ENCODE results near the gene LONP2.
"Not testable (repeated sequence)": the region's sequence is repeated elsewhere in the genome, so short reads cannot be mapped to it uniquely, and the experiment has no call there.

LONP2 gene

GRCh38 chr16:48300391-48300856 lies 56.3 kb downstream of the LONP2 start:
- no CpG with 5 or more reads among the region's 1 CpG for WGBS, 2 donors (ENCODE audit: extremely low coverage in 2 of 2, insufficient read length in 2 of 2, insufficient replicate concordance in 1 of 2)
- H3K27me3 ChIP-seq (ENCODE audit: control insufficient read depth in 3 of 3, insufficient read depth in 3 of 3, low read depth in 1 of 3, low read length in 3 of 3) = no peaks in the 10 kb centered on the region
- H2AFZ ChIP-seq (ENCODE audit: low read length) = no peak overlapping the region
- no peak overlapping the region for H2BK12ac ChIP-seq (ENCODE audit: low read length)
- no peak overlapping the region for H3K4me2 ChIP-seq (ENCODE audit: insufficient read depth, low read length, poor library complexity, severe bottlenecking)
- H3K4me1 ChIP-seq (ENCODE audit: control insufficient read depth in 2 of 2, insufficient read depth in 1 of 2, low read depth in 1 of 2, low read length in 2 of 2) = no peaks in the 10 kb centered on the region
- H2BK15ac ChIP-seq (ENCODE audit: low read length) = no peak overlapping the region
- no peak overlapping the region for H4K8ac ChIP-seq (ENCODE audit: low read depth, low read length)
- no peak overlapping the region for H3K4me3 ChIP-seq (ENCODE audit: low read length in 2 of 2)
- no peak overlapping the region for H2AK5ac ChIP-seq (ENCODE audit: low read depth, low read length)
- H3K79me1 ChIP-seq (ENCODE audit: low read depth, low read length) = no peaks in the 10 kb centered on the region
- no peak overlapping the region for H3K18ac ChIP-seq (ENCODE audit: low read length)
- no peak overlapping the region for H3K9ac ChIP-seq (ENCODE audit: low read depth, low read length, poor library complexity)
- H3K9me3 ChIP-seq (replicated peaks in 1 of 2; ENCODE audit: control insufficient read depth in 2 of 2, insufficient read depth in 1 of 2, low read depth in 1 of 2, low read length in 2 of 2) = no peaks in the 10 kb centered on the region
- no peak overlapping the region for H3K23ac ChIP-seq (ENCODE audit: low read depth, low read length, poor library complexity)
- peaks cover 7 to 89% of the 10 kb centered on the region in 2 donors for H3K36me3 ChIP-seq (replicated peaks in 1 of 2; ENCODE audit: control insufficient read depth in 2 of 2, insufficient read depth in 2 of 2, low read length in 2 of 2)
- no peak overlapping the region for H3K4ac ChIP-seq (ENCODE audit: low read length)
- no peak overlapping the region for H3K27ac ChIP-seq (replicated peaks; ENCODE audit: low read length)
- no peak overlapping the region for H2BK5ac ChIP-seq (ENCODE audit: low read length)
- no peak overlapping the region for H2BK120ac ChIP-seq (ENCODE audit: low read depth, low read length)
- DNase-seq (ENCODE audit: low spot score) = no peak
- no peak overlapping the region for H4K91ac ChIP-seq (ENCODE audit: low read depth, low read length, poor library complexity)
- H3K14ac ChIP-seq (ENCODE audit: low read length) = no peak overlapping the region

GRCh38 chr16:48308535-48308934 lies 64.4 kb downstream of the LONP2 start:
- Histone ChIP-seq H3K4me2 (ENCODE audit: insufficient read depth, low read length, poor library complexity, severe bottlenecking) (no peak overlapping the region), H3K18ac (ENCODE audit: low read length) (no peak overlapping the region), H3K4ac (ENCODE audit: low read length) (no peak overlapping the region), H3K79me1 (ENCODE audit: low read depth, low read length) (no peaks in the 10 kb centered on the region), H3K14ac (ENCODE audit: low read length) (no peak overlapping the region), H2BK12ac (ENCODE audit: low read length) (no peak overlapping the region), H3K4me3 (ENCODE audit: low read length in 2 of 2) (no peak overlapping the region), H3K27me3 (ENCODE audit: control insufficient read depth in 3 of 3, insufficient read depth in 3 of 3, low read depth in 1 of 3, low read length in 3 of 3) (no peaks in the 10 kb centered on the region), H3K27ac (replicated peaks; ENCODE audit: low read length) (no peak overlapping the region), H2AFZ (ENCODE audit: low read length) (no peak overlapping the region), H2BK15ac (ENCODE audit: low read length) (no peak overlapping the region), H3K9ac (ENCODE audit: low read depth, low read length, poor library complexity) (no peak overlapping the region), H3K23ac (ENCODE audit: low read depth, low read length, poor library complexity) (no peak overlapping the region), H4K8ac (ENCODE audit: low read depth, low read length) (no peak overlapping the region), H3K9me3 (replicated peaks in 1 of 2; ENCODE audit: control insufficient read depth in 2 of 2, insufficient read depth in 1 of 2, low read depth in 1 of 2, low read length in 2 of 2) (peaks cover 9 to 53% of the 10 kb centered on the region in 2 donors), H4K91ac (ENCODE audit: low read depth, low read length, poor library complexity) (no peak overlapping the region), H2BK120ac (ENCODE audit: low read depth, low read length) (no peak overlapping the region), H2BK5ac (ENCODE audit: low read length) (no peak overlapping the region), H2AK5ac (ENCODE audit: low read depth, low read length) (no peak overlapping the region), H3K36me3 (replicated peaks in 1 of 2; ENCODE audit: control insufficient read depth in 2 of 2, insufficient read depth in 2 of 2, low read length in 2 of 2) (peaks cover 6 to 82% of the 10 kb centered on the region in 2 donors), H3K4me1 (ENCODE audit: control insufficient read depth in 2 of 2, insufficient read depth in 1 of 2, low read depth in 1 of 2, low read length in 2 of 2) (no peaks in the 10 kb centered on the region)
- no CpG with 5 or more reads among the region's 7 CpGs for WGBS, 2 donors (ENCODE audit: extremely low coverage in 2 of 2, insufficient read length in 2 of 2, insufficient replicate concordance in 1 of 2)
- no peak for DNase-seq (ENCODE audit: low spot score)

GRCh38 chr16:48310908-48311641 lies 67.0 kb downstream of the LONP2 start:
- H2BK120ac ChIP-seq (ENCODE audit: low read depth, low read length) = no peak overlapping the region
- H2BK5ac ChIP-seq (ENCODE audit: low read length) = no peak overlapping the region
- H3K4me1 ChIP-seq (ENCODE audit: control insufficient read depth in 2 of 2, insufficient read depth in 1 of 2, low read depth in 1 of 2, low read length in 2 of 2) = no peaks in the 10 kb centered on the region
- peaks cover 9 to 53% of the 10 kb centered on the region in 2 donors for H3K9me3 ChIP-seq (replicated peaks in 1 of 2; ENCODE audit: control insufficient read depth in 2 of 2, insufficient read depth in 1 of 2, low read depth in 1 of 2, low read length in 2 of 2)
- no peak overlapping the region for H2AK5ac ChIP-seq (ENCODE audit: low read depth, low read length)
- H4K8ac ChIP-seq (ENCODE audit: low read depth, low read length) = no peak overlapping the region
- H3K36me3 ChIP-seq (replicated peaks in 1 of 2; ENCODE audit: control insufficient read depth in 2 of 2, insufficient read depth in 2 of 2, low read length in 2 of 2) = peaks cover 4 to 62% of the 10 kb centered on the region in 2 donors
- no peaks in the 10 kb centered on the region for H3K27me3 ChIP-seq (ENCODE audit: control insufficient read depth in 3 of 3, insufficient read depth in 3 of 3, low read depth in 1 of 3, low read length in 3 of 3)
- H3K18ac ChIP-seq (ENCODE audit: low read length) = no peak overlapping the region
- no peak overlapping the region for H3K4ac ChIP-seq (ENCODE audit: low read length)
- no peak overlapping the region for H4K91ac ChIP-seq (ENCODE audit: low read depth, low read length, poor library complexity)
- no peak overlapping the region for H2BK12ac ChIP-seq (ENCODE audit: low read length)
- H3K4me2 ChIP-seq (ENCODE audit: insufficient read depth, low read length, poor library complexity, severe bottlenecking) = no peak overlapping the region
- no CpG with 5 or more reads among the region's 4 CpGs for WGBS, 2 donors (ENCODE audit: extremely low coverage in 2 of 2, insufficient read length in 2 of 2, insufficient replicate concordance in 1 of 2)
- no peak for DNase-seq (ENCODE audit: low spot score)
- no peak overlapping the region for H3K27ac ChIP-seq (replicated peaks; ENCODE audit: low read length)
- H3K23ac ChIP-seq (ENCODE audit: low read depth, low read length, poor library complexity) = no peak overlapping the region
- H3K14ac ChIP-seq (ENCODE audit: low read length) = no peak overlapping the region
- no peak overlapping the region for H2AFZ ChIP-seq (ENCODE audit: low read length)
- H3K4me3 ChIP-seq (ENCODE audit: low read length in 2 of 2) = no peak overlapping the region
- H3K9ac ChIP-seq (ENCODE audit: low read depth, low read length, poor library complexity) = no peak overlapping the region
- H3K79me1 ChIP-seq (ENCODE audit: low read depth, low read length) = no peaks in the 10 kb centered on the region
- H2BK15ac ChIP-seq (ENCODE audit: low read length) = no peak overlapping the region

GRCh38 chr16:48313905-48314304 lies 69.8 kb downstream of the LONP2 start:
- not testable (repeated sequence) for H2BK120ac ChIP-seq (ENCODE audit: low read depth, low read length); H3K18ac ChIP-seq (ENCODE audit: low read length); H2AFZ ChIP-seq (ENCODE audit: low read length); H3K9ac ChIP-seq (ENCODE audit: low read depth, low read length, poor library complexity); H4K91ac ChIP-seq (ENCODE audit: low read depth, low read length, poor library complexity); H3K79me1 ChIP-seq (ENCODE audit: low read depth, low read length); H3K23ac ChIP-seq (ENCODE audit: low read depth, low read length, poor library complexity); H3K27me3 ChIP-seq (ENCODE audit: control insufficient read depth in 3 of 3, insufficient read depth in 3 of 3, low read depth in 1 of 3, low read length in 3 of 3); H4K8ac ChIP-seq (ENCODE audit: low read depth, low read length); H2BK5ac ChIP-seq (ENCODE audit: low read length); H2BK12ac ChIP-seq (ENCODE audit: low read length); H3K4me3 ChIP-seq (ENCODE audit: low read length in 2 of 2); H3K4ac ChIP-seq (ENCODE audit: low read length); H3K27ac ChIP-seq (replicated peaks; ENCODE audit: low read length); H2AK5ac ChIP-seq (ENCODE audit: low read depth, low read length); H3K14ac ChIP-seq (ENCODE audit: low read length); H3K4me2 ChIP-seq (ENCODE audit: insufficient read depth, low read length, poor library complexity, severe bottlenecking); H2BK15ac ChIP-seq (ENCODE audit: low read length); DNase-seq (ENCODE audit: low spot score); H3K4me1 ChIP-seq (ENCODE audit: control insufficient read depth in 2 of 2, insufficient read depth in 1 of 2, low read depth in 1 of 2, low read length in 2 of 2)
- peaks cover 2 to 44% of the 10 kb centered on the region in 2 donors for H3K36me3 ChIP-seq (replicated peaks in 1 of 2; ENCODE audit: control insufficient read depth in 2 of 2, insufficient read depth in 2 of 2, low read length in 2 of 2)
- peaks cover 7 to 37% of the 10 kb centered on the region in 2 donors for H3K9me3 ChIP-seq (replicated peaks in 1 of 2; ENCODE audit: control insufficient read depth in 2 of 2, insufficient read depth in 1 of 2, low read depth in 1 of 2, low read length in 2 of 2)
- no CpG with 5 or more reads among the region's 3 CpGs for WGBS, 2 donors (ENCODE audit: extremely low coverage in 2 of 2, insufficient read length in 2 of 2, insufficient replicate concordance in 1 of 2)
